Common myeloid progenitor, CD34-positive (primary cell): ENCODE data around the gene PEX7.

ENCODE experiments used
- CTCF ChIA-PET: fragments of 350-600 bp; sonication (Branson Sonifier 250); formaldehyde crosslinking; loops from one replicate; lab custom pipeline; 2021; ENCODE audit warnings: antibody characterized with exemption; lab: Charles Lee
- POLR2A ChIA-PET: fragments of 350-600 bp; sonication (Branson Sonifier 250); formaldehyde crosslinking; loops from one replicate; lab custom pipeline; 2021; ENCODE audit warnings: antibody characterized with exemption; lab: Charles Lee
- DNase-seq, 3 donors: peaks; one replicate each; pipeline versions ENCODE4 v3.0.0 to v3.0.0-alpha.2; 2013
- H3K27ac ChIP-seq, 2 experiments: 1 replicate in 1 of 2; 2 replicates in 1 of 2; pipeline ENCODE4 v1.7.0; 2013; ENCODE audit warnings: inconsistent platforms in 2 of 2, low read length in 2 of 2, mild to moderate bottlenecking in 2 of 2, low read depth in 1 of 2, moderate library complexity in 1 of 2; ENCODE audit not compliant: severe bottlenecking in 2 of 2, insufficient read depth in 1 of 2, poor library complexity in 1 of 2
- H3K27me3 ChIP-seq, 5 experiments: replicated peaks in 2 of 5; 1 replicate in 3 of 5; 2 replicates in 2 of 5; pipeline versions ENCODE4 v1.6.1 to v1.7.0; 2013; ENCODE audit warnings: low read length in 4 of 5, mild to moderate bottlenecking in 2 of 5, moderate library complexity in 2 of 5, inconsistent platforms in 1 of 5; ENCODE audit not compliant: insufficient read depth in 5 of 5, control insufficient read depth in 4 of 5
- H3K36me3 ChIP-seq, 4 experiments: 1 replicate in 2 of 4; 2 replicates in 2 of 4; pipeline versions ENCODE4 v1.6.1 to v1.7.0; 2013; ENCODE audit warnings: low read length in 3 of 4, control low read depth in 1 of 4, mild to moderate bottlenecking in 1 of 4; ENCODE audit not compliant: control insufficient read depth in 4 of 4, insufficient read depth in 4 of 4
- H3K4me1 ChIP-seq, 4 experiments: 1 replicate in 3 of 4; 2 replicates in 1 of 4; pipeline versions ENCODE4 v1.6.1 to v1.7.1; 2013; ENCODE audit warnings: low read length in 3 of 4, mild to moderate bottlenecking in 3 of 4, control low read depth in 1 of 4, inconsistent platforms in 1 of 4, moderate library complexity in 1 of 4; ENCODE audit not compliant: control insufficient read depth in 4 of 4, insufficient read depth in 4 of 4; ENCODE audit errors: control extremely low read depth in 1 of 4
- H3K4me3 ChIP-seq, 7 experiments: 1 replicate in 4 of 7; 2 replicates in 3 of 7; pipeline versions ENCODE4 v1.5.1 to v1.7.0; 2013; ENCODE audit warnings: mild to moderate bottlenecking in 7 of 7, low read length in 6 of 7, moderate library complexity in 6 of 7, inconsistent platforms in 2 of 7, low read depth in 2 of 7, control low read depth in 1 of 7; ENCODE audit not compliant: insufficient read depth in 4 of 7, control insufficient read depth in 1 of 7; ENCODE audit errors: extremely low read depth in 1 of 7
- H3K9me3 ChIP-seq, 5 experiments: 1 replicate in 4 of 5; 2 replicates in 1 of 5; pipeline versions ENCODE4 v1.6.1 to v1.7.1; 2013; ENCODE audit warnings: low read length in 4 of 5, mild to moderate bottlenecking in 2 of 5, inconsistent platforms in 1 of 5, low read depth in 1 of 5, moderate library complexity in 1 of 5; ENCODE audit not compliant: control insufficient read depth in 4 of 5, insufficient read depth in 2 of 5; ENCODE audit errors: control extremely low read depth in 1 of 5
- WGBS: methylation state at CpG from one replicate; pipeline ENCODE4 v1.1.5; 2013; ENCODE audit not compliant: insufficient coverage; 5-methylcytosine and 5-hydroxymethylcytosine counted together

PEX7 gene

GRCh38 chr6:136921936-136922684 lies 99.7 kb downstream of the PEX7 start, which contains the start of gene SLC35D3:
Gene SLC35D3, plus strand, starts transcription at chr6:136922301. Its CDS starts 128 bp downstream, at chr6:136922429.
- Histone ChIP-seq H3K9me3 (no peaks in the 10 kb centered on the region), H3K27ac (no peak within 1 kb of the TSS), H3K36me3 (no peaks in the 10 kb centered on the region), H3K27me3 (peaks cover 14 to 78% (median 32%) of the 10 kb centered on the region in 5 experiments), H3K4me1 (peaks cover 5 to 40% (median 38%) of the 10 kb centered on the region in 4 experiments), H3K4me3 (peak within 1 kb of the TSS; percentile 17 to 74 (median 57))
- under 1% methylated on average over 68 of the region's 86 CpGs for WGBS
- POLR2A ChIA-PET: no interaction called here
- CTCF ChIA-PET: interaction anchor here (0.7 to 1.8 kb wide), 7 partner anchors 10 to 278 kb away, joined by 3 to 8 read pairs (median 3); no protein-coding TSS in a partner anchor
- DNase-seq: peak; percentile 22 to 75 (median 63)

DNA sequence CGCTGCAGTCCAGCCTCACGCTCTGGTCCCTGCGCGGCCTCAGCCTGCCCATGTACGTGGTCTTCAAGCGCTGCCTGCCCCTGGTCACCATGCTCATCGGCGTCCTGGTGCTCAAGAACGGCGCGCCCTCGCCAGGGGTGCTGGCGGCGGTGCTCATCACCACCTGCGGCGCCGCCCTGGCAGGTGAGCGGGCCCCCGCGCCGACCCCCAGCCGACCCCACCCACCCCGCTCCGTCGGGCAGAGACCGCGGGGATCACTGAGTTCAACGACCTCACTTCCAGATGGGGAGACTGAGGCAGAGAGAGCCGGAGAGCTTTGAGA lies 100.3 kb downstream of the PEX7 start:
- peaks cover 5 to 40% (median 38%) of the 10 kb centered on the region in 4 experiments for H3K4me1 ChIP-seq
- POLR2A ChIA-PET: no interaction called here
- DNase-seq: no peak
- peak overlapping the region in 6 of 7 experiments; percentile 43 to 74 (median 60) for H3K4me3 ChIP-seq
- CTCF ChIA-PET: interaction anchor here (0.7 to 1.8 kb wide), 7 partner anchors 10 to 279 kb away, joined by 3 to 8 read pairs (median 3); no protein-coding TSS in a partner anchor
- 5% methylated on average over 17 of the region's 29 CpGs for WGBS
- H3K27ac ChIP-seq: no peak overlapping the region
- H3K36me3 ChIP-seq: no peaks in the 10 kb centered on the region
- peaks cover 14 to 81% (median 32%) of the 10 kb centered on the region in 5 experiments for H3K27me3 ChIP-seq
- H3K9me3 ChIP-seq: no peaks in the 10 kb centered on the region

DNA sequence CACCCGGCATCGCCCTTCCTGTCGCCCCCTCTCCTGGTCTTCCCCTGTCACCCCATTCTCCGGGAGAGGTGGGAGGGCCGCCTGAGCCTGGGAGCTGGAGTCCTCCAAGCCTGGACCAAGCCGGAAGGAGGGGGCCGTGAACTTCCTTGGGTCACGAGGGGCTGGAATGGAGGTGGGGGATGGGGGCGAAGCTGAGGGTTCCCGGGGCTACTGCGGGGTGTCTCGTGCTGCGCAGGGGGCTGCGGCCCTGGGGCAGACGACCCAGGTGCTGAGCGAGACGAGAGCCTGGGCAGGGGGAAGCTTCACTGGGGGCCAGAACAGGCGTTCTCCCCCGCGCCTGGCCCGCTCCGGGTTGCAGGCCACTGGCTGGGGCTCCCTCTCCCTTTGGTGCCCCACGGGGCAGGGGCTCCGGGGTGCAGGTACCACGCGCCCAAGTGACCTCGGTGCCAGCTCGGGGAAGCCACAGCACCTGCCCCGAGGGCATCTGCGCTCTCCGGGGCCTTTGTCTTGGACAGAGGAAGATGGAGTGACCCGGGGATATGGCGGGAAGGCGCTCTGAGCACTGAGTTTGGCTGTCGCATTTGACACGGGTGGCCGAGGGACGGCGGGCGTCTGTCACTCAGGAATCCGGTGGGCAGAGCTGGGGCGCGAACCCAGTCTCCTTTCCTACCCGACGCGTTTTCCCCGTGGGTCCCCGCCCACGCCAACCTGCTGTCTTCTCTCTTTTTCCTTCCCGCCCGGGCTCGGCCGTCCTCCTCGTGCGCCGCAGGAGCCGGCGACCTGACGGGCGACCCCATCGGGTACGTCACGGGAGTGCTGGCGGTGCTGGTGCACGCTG lies 100.9 kb downstream of the PEX7 start:
- Histone ChIP-seq H3K4me1 (peaks cover 5 to 40% (median 38%) of the 10 kb centered on the region in 4 experiments), H3K27me3 (peaks cover 14 to 80% (median 32%) of the 10 kb centered on the region in 5 experiments), H3K27ac (no peak overlapping the region), H3K36me3 (no peaks in the 10 kb centered on the region), H3K9me3 (no peaks in the 10 kb centered on the region), H3K4me3 (peak overlapping the region in 6 of 7 experiments; percentile 27 to 63 (median 38))
- 5% methylated on average over 56 of the region's 65 CpGs for WGBS
- POLR2A ChIA-PET: no interaction called here
- peak; percentile 25 to 55 (median 43) for DNase-seq
- CTCF ChIA-PET: interaction anchor here (0.7 to 4.3 kb wide), 6 partner anchors 15 to 279 kb away, joined by 3 to 36 read pairs (median 4); no protein-coding TSS in a partner anchor

- H3K27me3 ChIP-seq: peaks cover 14 to 73% (median 26%) of the 10 kb centered on the region in 5 experiments
- peaks cover 5 to 40% (median 38%) of the 10 kb centered on the region in 4 experiments for H3K4me1 ChIP-seq
- H3K36me3 ChIP-seq: no peaks in the 10 kb centered on the region
- no peak overlapping the region for H3K27ac ChIP-seq
- DNase-seq: no peak
- 74% methylated on average over 40 of the region's 40 CpGs for WGBS
- ChIA-PET CTCF (interaction anchor here (0.8 to 4.3 kb wide), 3 partner anchors 14 to 279 kb away, joined by 3 to 36 read pairs (median 15); no protein-coding TSS in a partner anchor), POLR2A (interaction anchor here (0.7 kb wide), 1 partner anchor 275 kb away, joined by 3 read pairs; no protein-coding TSS in a partner anchor)
- no peaks in the 10 kb centered on the region for H3K9me3 ChIP-seq
- H3K4me3 ChIP-seq: peak overlapping the region in 2 of 7 experiments; percentile 40 to 63
Measured at GRCh38 chr6:136923954-136924673, 101.7 kb downstream of the PEX7 start.

DNA sequence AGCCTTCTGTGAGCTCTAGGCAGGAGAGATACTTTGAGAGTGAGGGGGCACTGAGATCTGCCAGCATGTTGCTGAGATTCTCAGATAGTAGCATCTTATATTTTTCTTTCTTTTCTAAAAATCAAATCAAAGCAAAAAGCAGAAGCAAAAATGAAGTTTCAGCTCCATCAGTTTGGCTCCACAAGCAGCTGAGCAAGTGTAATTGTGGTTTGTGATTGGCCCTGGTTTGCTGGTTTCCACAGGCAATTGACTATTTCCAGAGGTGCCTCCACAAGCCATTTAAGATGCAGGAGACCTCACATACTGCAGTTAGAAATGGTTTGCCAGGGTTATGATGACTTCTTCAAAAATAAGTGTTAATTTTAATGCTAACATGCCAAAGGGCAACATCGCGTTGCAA lies 104.0 kb downstream of the PEX7 start:
- WGBS: 100% methylated on average over 2 of the region's 2 CpGs
- Histone ChIP-seq H3K4me3 (no peak overlapping the region), H3K9me3 (no peaks in the 10 kb centered on the region), H3K36me3 (no peaks in the 10 kb centered on the region), H3K27ac (no peak overlapping the region), H3K4me1 (peaks cover 0 to 24% (median 23%) of the 10 kb centered on the region in 4 experiments), H3K27me3 (peaks cover 8 to 60% (median 21%) of the 10 kb centered on the region in 5 experiments)
- ChIA-PET POLR2A (no interaction called here), CTCF (interaction anchor here (0.9 to 4.3 kb wide), 5 partner anchors 8 to 282 kb away, joined by 3 to 36 read pairs (median 3); no protein-coding TSS in a partner anchor)
- DNase-seq: no peak

- no peak overlapping the region for H3K4me3 ChIP-seq
- DNase-seq: peak; percentile 30 to 61 (median 57)
- no peaks in the 10 kb centered on the region for H3K36me3 ChIP-seq
- H3K4me1 ChIP-seq: peaks cover 0 to 15% (median 13%) of the 10 kb centered on the region in 4 experiments
- WGBS: 69% methylated on average over 2 of the region's 3 CpGs
- CTCF ChIA-PET: interaction anchor here (0.6 to 4.3 kb wide), 4 partner anchors 12 to 283 kb away, joined by 4 to 36 read pairs (median 10); no protein-coding TSS in a partner anchor
- POLR2A ChIA-PET: no interaction called here
- no peaks in the 10 kb centered on the region for H3K9me3 ChIP-seq
- H3K27ac ChIP-seq: no peak overlapping the region
- H3K27me3 ChIP-seq: peaks cover 8 to 51% (median 21%) of the 10 kb centered on the region in 5 experiments
Measured at GRCh38 chr6:136927292-136927691, 104.9 kb downstream of the PEX7 start.
